Lung (tissue), 12 donors: ENCODE data around the gene RHEBL1. TPM values are rescaled to one million over a fixed set of nuclear protein-coding genes. Genes with fewer than 3 reads are reported as not detected.

ENCODE experiments used
- ATAC-seq: fragments of 200-7000 bp; cut with Tn5 transposase; one replicate; pipeline ENCODE4 v1.9.1; 2020; ENCODE audit warnings: moderate number of reproducible peaks; ENCODE audit not compliant: insufficient read depth, low FRiP score
- DNase-seq, 3 donors: peaks; one replicate each; pipeline ENCODE4 v3.0.0-alpha.2; 2013 to 2017
- H3K27ac ChIP-seq, 2 donors: one replicate each; pipeline ENCODE4 v1.5.1; 2013; ENCODE audit warnings: mild to moderate bottlenecking in 2 of 2, moderate library complexity in 2 of 2, control low read depth in 1 of 2, inconsistent platforms in 1 of 2, low read depth in 1 of 2, low read length in 1 of 2
- H3K27me3 ChIP-seq, 3 donors: one replicate each; pipeline ENCODE4 v1.5.1; 2013; ENCODE audit warnings: low read length in 2 of 3; ENCODE audit not compliant: control insufficient read depth in 3 of 3, insufficient read depth in 3 of 3
- H3K36me3 ChIP-seq, 4 donors: one replicate each; pipeline ENCODE4 v1.5.1; 2013; ENCODE audit warnings: low read length in 4 of 4, mild to moderate bottlenecking in 1 of 4, moderate library complexity in 1 of 4; ENCODE audit not compliant: control insufficient read depth in 4 of 4, insufficient read depth in 4 of 4
- H3K4me1 ChIP-seq, 5 donors: one replicate each; pipeline ENCODE4 v1.5.1; 2013; ENCODE audit warnings: low read length in 5 of 5, mild to moderate bottlenecking in 2 of 5, moderate library complexity in 1 of 5; ENCODE audit not compliant: control insufficient read depth in 5 of 5, insufficient read depth in 5 of 5
- H3K4me3 ChIP-seq: one replicate; pipeline ENCODE4 v1.5.1; 2013; ENCODE audit warnings: mild to moderate bottlenecking, control low read depth, moderate library complexity
- H3K9ac ChIP-seq, 2 donors: one replicate each; pipeline ENCODE4 v1.5.1; 2013; ENCODE audit warnings: low read length in 2 of 2, control low read depth in 1 of 2; ENCODE audit not compliant: insufficient read depth in 1 of 2
- H3K9me3 ChIP-seq, 4 donors: one replicate each; pipeline ENCODE4 v1.5.1; 2013; ENCODE audit warnings: low read length in 3 of 4, mild to moderate bottlenecking in 1 of 4, moderate library complexity in 1 of 4; ENCODE audit not compliant: control insufficient read depth in 4 of 4, insufficient read depth in 3 of 4
- WGBS, 2 donors: extraction: QIAGEN DNeasy Blood & Tissue Kit; methylation state at CpG; one replicate each; pipeline ENCODE4 v1.1.7; 2013; 5-methylcytosine and 5-hydroxymethylcytosine counted together
- polyA plus RNA-seq, 2 donors: library from polyadenylated mRNA; stranded (reverse); fragments of 200-250 nt; gene quantifications; one replicate each; pipeline ENCODE4 v1.2.1, GENCODE V29; 2013
- total RNA-seq, 2 donors: library from RNA; depleted of rRNA in 1 of 2; stranded (reverse); fragments of >200 nt in 1 of 2; gene quantifications; one replicate each; pipeline ENCODE4 v1.2.1, GENCODE V29; 2014 to 2021
- TF ChIP-seq, protein P1 (sequence below): IDR thresholded peaks from 2 replicates; pipeline ENCODE4 v1.5.1; 2012; ENCODE audit warnings: mild to moderate bottlenecking; ENCODE audit errors: control extremely low read depth, extremely low read depth
- donor health status: control.
- donor health status: control.
- donor health status: Bipolar disorder and iron deficiency.
- donor health status: healthy.
- donor health status: DM: yes; HTN: yes; CAD: no.

RHEBL1 gene
- total and polyA plus RNA-seq, 4 donors, result 0.51 to 2.6 (median 2.1) TPM

- DNase-seq (no peak), ATAC-seq (no peak)
- 88 to 94% methylated on average over 3 of the region's 3 CpGs for WGBS, 2 donors
- Histone ChIP-seq H3K4me3 (no peak overlapping the region), H3K27me3 (peaks cover 0 to 26% (median 23%) of the 10 kb centered on the region in 3 donors), H3K27ac (no peak overlapping the region), H3K9ac (no peak overlapping the region), H3K4me1 (peaks cover 0 to 19% (median 12%) of the 10 kb centered on the region in 5 donors), H3K36me3 (peaks cover 24 to 43% (median 30%) of the 10 kb centered on the region in 4 donors), H3K9me3 (peaks cover 0 to 4% (median 0%) of the 10 kb centered on the region in 4 donors)
- TF ChIP-seq, protein P1, sequence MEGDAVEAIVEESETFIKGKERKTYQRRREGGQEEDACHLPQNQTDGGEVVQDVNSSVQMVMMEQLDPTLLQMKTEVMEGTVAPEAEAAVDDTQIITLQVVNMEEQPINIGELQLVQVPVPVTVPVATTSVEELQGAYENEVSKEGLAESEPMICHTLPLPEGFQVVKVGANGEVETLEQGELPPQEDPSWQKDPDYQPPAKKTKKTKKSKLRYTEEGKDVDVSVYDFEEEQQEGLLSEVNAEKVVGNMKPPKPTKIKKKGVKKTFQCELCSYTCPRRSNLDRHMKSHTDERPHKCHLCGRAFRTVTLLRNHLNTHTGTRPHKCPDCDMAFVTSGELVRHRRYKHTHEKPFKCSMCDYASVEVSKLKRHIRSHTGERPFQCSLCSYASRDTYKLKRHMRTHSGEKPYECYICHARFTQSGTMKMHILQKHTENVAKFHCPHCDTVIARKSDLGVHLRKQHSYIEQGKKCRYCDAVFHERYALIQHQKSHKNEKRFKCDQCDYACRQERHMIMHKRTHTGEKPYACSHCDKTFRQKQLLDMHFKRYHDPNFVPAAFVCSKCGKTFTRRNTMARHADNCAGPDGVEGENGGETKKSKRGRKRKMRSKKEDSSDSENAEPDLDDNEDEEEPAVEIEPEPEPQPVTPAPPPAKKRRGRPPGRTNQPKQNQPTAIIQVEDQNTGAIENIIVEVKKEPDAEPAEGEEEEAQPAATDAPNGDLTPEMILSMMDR, result no peak
These were observed 27.6 kb upstream of the RHEBL1 start for GRCh38 chr12:49097381-49097780.

DNA sequence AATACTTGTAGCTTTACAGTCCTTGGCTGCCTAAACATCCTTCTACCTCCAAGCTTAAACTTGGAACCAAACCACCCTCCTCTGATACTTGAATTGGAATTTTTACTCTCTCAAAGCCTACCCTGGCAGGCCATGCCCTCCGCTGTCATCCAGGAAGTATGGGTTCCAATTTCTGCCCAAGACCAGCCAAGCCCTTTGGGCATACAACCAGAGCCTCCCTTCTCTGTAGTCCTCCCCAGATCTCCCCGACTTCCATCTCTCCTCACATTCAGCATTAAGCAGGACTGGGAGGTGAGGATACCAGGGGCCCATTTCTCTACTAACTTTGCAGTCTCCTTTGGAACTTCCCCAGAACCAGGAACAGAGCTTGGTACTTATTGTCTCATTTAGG is 25.2 kb upstream of the RHEBL1 start:
- ATAC-seq, result no peak

GRCh38 chr12:49094160-49094974 is 24.6 kb upstream of the RHEBL1 start, which contains the start of gene DHH:
Gene DHH (minus strand): TSS chr12:49094801. CDS start chr12:49094512, 289 bp downstream.
- H3K4me1 ChIP-seq, result peaks cover 0 to 37% (median 20%) of the 10 kb centered on the region in 5 donors
- no peak within 1 kb of the TSS for H3K9ac ChIP-seq
- TF ChIP-seq, protein P1, result no peak
- peaks cover 5 to 16% (median 9%) of the 10 kb centered on the region in 4 donors for H3K36me3 ChIP-seq
- H3K4me3 ChIP-seq, result peak within 1 kb of the TSS; percentile 6
- peaks cover 0 to 4% (median 0%) of the 10 kb centered on the region in 4 donors for H3K9me3 ChIP-seq
- H3K27ac ChIP-seq, result no peak within 1 kb of the TSS
- H3K27me3 ChIP-seq, result peaks cover 0 to 52% (median 51%) of the 10 kb centered on the region in 3 donors
- ATAC-seq (no peak), DNase-seq (peak in 1 of 3 donors; percentile 32)
- 2% methylated on average over 49 of the region's 49 CpGs for WGBS, 2 donors

More for the DNA sequence above, 25.2 kb upstream of the RHEBL1 start:
- Histone ChIP-seq H3K4me1 (peaks cover 0 to 32% (median 17%) of the 10 kb centered on the region in 5 donors), H3K36me3 (peaks cover 5 to 20% (median 10%) of the 10 kb centered on the region in 4 donors), H3K9me3 (peaks cover 0 to 4% (median 0%) of the 10 kb centered on the region in 4 donors), H3K9ac (no peak overlapping the region), H3K27ac (no peak overlapping the region), H3K4me3 (no peak overlapping the region), H3K27me3 (peaks cover 0 to 47% (median 46%) of the 10 kb centered on the region in 3 donors)
- 51 to 63% methylated on average over 2 of the region's 2 CpGs for WGBS, 2 donors
- DNase-seq, result no peak
- TF ChIP-seq, protein P1, result no peak
